KMS-11 (cell line): ENCODE data around the gene MAN2A2.

ENCODE experiments used
- H2AFZ ChIP-seq: fragments of 200-600 bp; sonication (generic); 2 replicates; pipeline ENCODE4 v1.6.1; 2016; ENCODE audit warnings: antibody characterized with exemption, mixed run types, low read depth
- H3K27ac ChIP-seq: fragments of 200-600 bp; sonication (generic); 2 replicates; pipeline ENCODE4 v1.6.1; 2016; ENCODE audit warnings: mild to moderate bottlenecking, mixed run types
- H3K27me3 ChIP-seq: fragments of 200-600 bp; sonication (generic); 2 replicates; pipeline ENCODE4 v1.6.1; 2017; ENCODE audit warnings: mild to moderate bottlenecking, low read depth, mixed run types, moderate library complexity; ENCODE audit not compliant: insufficient read depth
- H3K36me3 ChIP-seq: fragments of 200-600 bp; sonication (generic); 2 replicates; pipeline ENCODE4 v1.6.1; 2017; ENCODE audit warnings: mild to moderate bottlenecking, mixed run types; ENCODE audit not compliant: insufficient read depth
- H3K4me1 ChIP-seq: fragments of 200-600 bp; sonication (generic); 2 replicates; pipeline ENCODE4 v1.6.1; 2016; ENCODE audit warnings: mild to moderate bottlenecking, low read depth, mixed run types; ENCODE audit not compliant: poor library complexity, severe bottlenecking
- H3K4me2 ChIP-seq: fragments of 200-600 bp; sonication (generic); 2 replicates; pipeline ENCODE4 v1.7.0; 2016; ENCODE audit warnings: mild to moderate bottlenecking, mixed run types
- H3K4me3 ChIP-seq: fragments of 200-600 bp; sonication (generic); IDR thresholded peaks from 2 replicates; pipeline ENCODE4 v1.6.1; 2017; ENCODE audit warnings: low read depth, low read length, mixed read lengths; ENCODE audit not compliant: insufficient read depth
- H3K79me2 ChIP-seq: fragments of 200-600 bp; sonication (generic); 2 replicates; pipeline ENCODE4 v1.6.1; 2016; ENCODE audit warnings: low read depth, mixed run types; ENCODE audit not compliant: insufficient read depth
- H3K9ac ChIP-seq: fragments of 200-600 bp; sonication (generic); 2 replicates; pipeline ENCODE4 v1.6.1; 2016; ENCODE audit warnings: mild to moderate bottlenecking, mixed run types
- H4K20me1 ChIP-seq: fragments of 200-600 bp; sonication (generic); 2 replicates; pipeline ENCODE4 v1.6.1; 2016; ENCODE audit warnings: mild to moderate bottlenecking, mixed run types; ENCODE audit not compliant: insufficient read depth
- CTCF ChIP-seq: fragments of 200-600 bp; sonication (generic); conservative IDR thresholded peaks from 2 replicates; pipeline ENCODE4 v1.6.1; 2017; ENCODE audit warnings: low read depth, mild to moderate bottlenecking, antibody characterized with exemption, low read length, moderate library complexity, mixed read lengths

Gene MAN2A2

GRCh38 chr15:90910441-90911301 is 7.6 kb downstream of the MAN2A2 start:
- peaks cover 28% of the 10 kb centered on the region for H3K4me1 ChIP-seq
- H4K20me1 ChIP-seq = no peaks in the 10 kb centered on the region
- H3K27me3 ChIP-seq = no peaks in the 10 kb centered on the region
- H3K4me3 ChIP-seq = no peak overlapping the region
- H2AFZ ChIP-seq = no peak overlapping the region
- H3K36me3 ChIP-seq = no peaks in the 10 kb centered on the region
- H3K27ac ChIP-seq = no peak overlapping the region
- no peak overlapping the region for H3K4me2 ChIP-seq
- no peak overlapping the region for H3K9ac ChIP-seq
- TF ChIP-seq CTCF = no peak
- H3K79me2 ChIP-seq = no peaks in the 10 kb centered on the region

GRCh38 chr15:90911302-90911623 is 8.2 kb downstream of the MAN2A2 start:
- no peaks in the 10 kb centered on the region for H3K36me3 ChIP-seq
- TF ChIP-seq CTCF = no peak

DNA sequence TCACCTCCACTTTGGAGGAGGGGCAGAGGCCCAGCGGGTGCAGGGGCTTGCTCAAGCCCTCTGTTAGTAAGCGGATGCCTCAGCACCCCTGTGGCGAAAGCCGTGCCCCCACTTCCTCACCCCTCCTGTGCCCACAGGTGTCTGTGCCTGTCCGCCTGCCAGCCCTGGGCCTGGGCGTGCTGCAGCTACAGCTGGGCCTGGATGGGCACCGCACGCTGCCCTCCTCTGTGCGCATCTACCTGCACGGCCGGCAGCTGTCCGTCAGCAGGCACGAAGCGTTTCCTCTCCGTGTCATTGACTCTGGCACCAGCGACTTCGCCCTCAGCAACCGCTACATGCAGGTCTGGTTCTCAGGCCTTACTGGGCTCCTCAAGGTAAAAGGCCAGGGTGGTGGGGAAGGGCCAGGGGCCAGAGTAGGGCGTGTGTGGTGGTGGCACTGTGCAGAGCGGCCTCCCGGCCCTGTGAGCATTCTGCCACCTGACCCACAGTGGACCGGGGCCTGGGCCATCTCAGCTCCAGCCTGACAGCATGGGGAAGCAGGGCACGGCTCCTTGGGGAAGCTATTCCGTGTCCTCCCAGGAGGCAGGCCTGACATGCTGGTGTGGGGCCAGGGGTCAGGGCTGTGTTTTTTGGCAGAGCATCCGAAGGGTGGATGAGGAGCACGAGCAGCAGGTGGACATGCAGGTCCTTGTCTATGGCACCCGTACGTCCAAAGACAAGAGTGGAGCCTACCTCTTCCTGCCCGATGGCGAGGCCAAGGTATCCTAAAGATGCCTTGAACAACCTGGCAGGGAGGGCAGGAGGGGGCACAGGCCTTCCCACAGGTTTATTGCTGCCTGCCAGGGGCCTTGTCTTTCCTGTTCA is 9.0 kb downstream of the MAN2A2 start:
- H2AFZ ChIP-seq = no peak overlapping the region
- H3K27ac ChIP-seq = no peak overlapping the region
- H3K4me1 ChIP-seq = peaks cover 33% of the 10 kb centered on the region
- H3K79me2 ChIP-seq = no peaks in the 10 kb centered on the region
- TF ChIP-seq CTCF = no peak
- no peaks in the 10 kb centered on the region for H3K36me3 ChIP-seq
- H3K9ac ChIP-seq = no peak overlapping the region
- no peak overlapping the region for H3K4me2 ChIP-seq
- no peak overlapping the region for H3K4me3 ChIP-seq
- H4K20me1 ChIP-seq = no peaks in the 10 kb centered on the region
- H3K27me3 ChIP-seq = no peaks in the 10 kb centered on the region

More at GRCh38 chr15:90911302-90911623, 8.2 kb downstream of the MAN2A2 start:
- H3K4me2 ChIP-seq = no peak overlapping the region
- peaks cover 33% of the 10 kb centered on the region for H3K4me1 ChIP-seq
- H3K27ac ChIP-seq = no peak overlapping the region
- no peaks in the 10 kb centered on the region for H4K20me1 ChIP-seq
- H3K27me3 ChIP-seq = no peaks in the 10 kb centered on the region
- no peak overlapping the region for H2AFZ ChIP-seq
- no peak overlapping the region for H3K9ac ChIP-seq
- no peaks in the 10 kb centered on the region for H3K79me2 ChIP-seq
- no peak overlapping the region for H3K4me3 ChIP-seq

DNA sequence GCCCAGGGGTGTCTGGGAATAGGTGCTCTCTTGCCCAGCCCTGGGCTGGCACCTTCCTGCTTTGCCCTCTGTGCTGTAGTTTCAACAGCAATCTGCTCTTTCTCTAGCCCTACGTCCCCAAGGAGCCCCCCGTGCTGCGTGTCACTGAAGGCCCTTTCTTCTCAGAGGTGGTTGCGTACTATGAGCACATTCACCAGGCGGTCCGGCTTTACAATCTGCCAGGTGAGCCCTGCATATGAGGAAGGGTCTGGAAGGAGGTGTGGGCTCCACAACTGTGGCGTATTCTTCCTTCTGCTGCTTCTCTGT is 9.6 kb downstream of the MAN2A2 start:
- Histone ChIP-seq H2AFZ (no peak overlapping the region), H3K4me3 (no peak overlapping the region), H4K20me1 (no peaks in the 10 kb centered on the region), H3K36me3 (no peaks in the 10 kb centered on the region), H3K27me3 (no peaks in the 10 kb centered on the region), H3K4me1 (peaks cover 33% of the 10 kb centered on the region), H3K27ac (no peak overlapping the region), H3K79me2 (no peaks in the 10 kb centered on the region), H3K4me2 (no peak overlapping the region), H3K9ac (no peak overlapping the region)
- no peak for TF ChIP-seq CTCF
